NK-92 (cell line): Measurements from ENCODE around the gene MCOLN1.

ENCODE experiments used
- DNase-seq: peaks from one replicate; lab custom pipeline; 2025; ENCODE audit not compliant: unreplicated experiment; lab: John Stamatoyannopoulos, UW

Gene MCOLN1

DNA sequence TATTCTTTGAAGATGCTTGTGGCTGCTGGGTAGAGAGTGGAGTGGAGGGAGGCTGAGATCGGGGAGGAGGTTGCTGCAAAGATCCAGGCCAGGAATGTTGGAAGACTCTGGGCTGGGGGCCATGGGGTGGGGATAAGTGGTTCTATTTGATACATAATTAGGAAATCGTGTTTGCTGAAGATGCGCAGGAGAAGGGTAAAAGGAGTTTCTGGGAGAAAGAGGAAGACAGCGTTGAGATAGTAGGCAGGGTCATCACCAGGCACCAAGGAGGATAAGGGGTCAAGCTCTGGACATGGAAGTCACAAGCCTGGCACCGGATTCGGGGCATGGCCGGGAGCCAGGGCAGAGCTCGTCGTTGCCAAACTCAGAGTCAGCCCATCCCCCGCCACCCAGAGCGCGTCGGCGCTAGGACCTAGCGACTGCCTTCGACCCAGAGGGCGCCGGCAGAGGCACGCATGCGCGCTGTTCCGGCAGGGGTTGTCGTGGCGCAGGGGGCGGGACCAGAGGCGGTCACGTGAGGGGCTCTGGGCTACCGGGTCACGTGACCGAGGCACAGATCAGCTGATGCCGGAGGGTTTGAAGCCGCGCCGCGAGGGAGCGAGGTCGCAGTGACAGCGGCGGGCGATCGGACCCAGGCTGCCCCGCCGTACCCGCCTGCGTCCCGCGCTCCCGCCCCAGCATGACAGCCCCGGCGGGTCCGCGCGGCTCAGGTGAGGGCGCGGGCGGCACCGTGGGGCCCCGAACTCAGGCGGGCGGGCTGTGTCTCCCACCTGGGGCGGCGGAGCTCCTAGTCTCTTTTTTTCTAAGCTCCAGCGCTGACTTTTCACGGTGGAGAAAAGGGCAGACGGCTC lies at the start of gene MCOLN1:
Gene MCOLN1 (plus strand): TSS at position 553 of the 851 bp plus-strand sequence. CDS start 127 bp downstream, at position 680.
- peak; percentile 92 for DNase-seq

DNA sequence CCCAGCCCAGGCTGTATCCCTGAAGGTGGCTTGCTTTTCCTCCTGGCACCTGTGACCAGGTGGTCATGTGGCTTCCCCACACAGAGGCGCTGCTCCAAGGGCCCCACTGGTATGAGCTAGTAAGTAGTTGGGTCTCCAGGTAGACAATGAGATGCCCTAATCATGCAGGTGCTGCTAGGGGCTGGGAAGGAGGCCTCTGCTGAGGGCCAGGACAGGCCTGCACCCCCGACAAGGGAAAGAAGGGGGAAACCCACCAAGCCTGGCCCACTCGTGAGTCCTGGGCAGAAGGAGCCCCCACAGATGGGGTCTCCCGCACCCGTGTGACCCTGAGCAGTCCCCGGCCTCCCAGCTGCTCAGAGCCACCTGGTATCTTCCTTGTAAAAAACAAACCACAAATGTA lies 46.8 kb upstream of the MCOLN1 start:
- DNase-seq = no peak

DNA sequence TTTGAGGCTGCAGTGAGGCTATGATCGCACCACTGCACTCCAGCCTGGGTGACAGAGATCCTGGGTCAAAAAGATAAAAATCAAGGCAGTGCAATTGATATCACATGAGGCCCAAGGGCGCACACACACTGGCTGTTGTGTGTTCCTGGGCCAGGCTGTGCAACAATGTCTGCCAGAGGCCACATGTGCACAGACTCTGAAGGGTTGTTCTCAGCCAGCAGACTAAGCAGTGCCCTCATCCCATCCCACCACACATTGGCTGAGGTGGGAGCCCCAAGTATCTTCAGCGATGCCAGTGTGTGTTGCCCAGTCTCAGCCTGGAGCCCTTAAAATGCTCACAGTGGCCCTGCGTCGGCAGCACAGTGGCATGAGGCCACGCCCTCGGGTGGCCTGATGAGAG lies 46.2 kb upstream of the MCOLN1 start:
- no peak for DNase-seq

DNA sequence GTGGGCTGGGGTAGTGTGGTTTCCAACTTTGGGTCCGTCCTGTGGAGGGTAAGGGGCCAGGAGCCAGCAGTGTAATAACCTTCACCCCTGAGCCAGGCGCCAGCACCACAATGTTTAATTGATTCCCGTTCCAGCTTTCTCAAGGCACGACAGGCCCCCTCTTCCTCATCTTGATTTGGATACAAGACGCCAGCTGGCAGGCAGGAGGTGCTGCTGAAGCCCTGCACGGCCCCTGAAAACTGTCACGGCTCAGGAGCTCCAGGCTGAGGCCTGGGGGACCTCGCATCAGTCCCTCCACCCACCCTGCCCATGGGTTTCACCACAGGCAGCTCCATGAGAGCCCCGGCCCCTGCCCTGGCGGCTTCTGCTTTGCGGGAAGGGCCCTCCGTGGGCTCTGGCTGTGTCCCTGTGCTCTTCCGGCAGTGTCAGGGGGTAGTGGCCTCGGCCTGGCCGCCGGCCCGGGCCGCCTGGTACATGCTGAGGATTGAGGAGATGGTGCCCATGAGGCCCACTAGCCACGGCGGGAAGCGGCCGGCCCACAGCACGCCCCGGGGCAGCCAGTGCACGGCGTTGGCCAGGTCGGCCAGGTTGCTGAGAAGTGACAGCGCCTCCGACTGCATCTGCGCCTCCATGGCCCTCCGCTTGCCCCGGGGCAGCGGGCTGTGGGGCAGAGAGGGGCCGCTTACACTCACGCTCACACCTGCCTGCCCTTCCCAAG lies 45.5 kb upstream of the MCOLN1 start:
- DNase-seq = no peak

DNA sequence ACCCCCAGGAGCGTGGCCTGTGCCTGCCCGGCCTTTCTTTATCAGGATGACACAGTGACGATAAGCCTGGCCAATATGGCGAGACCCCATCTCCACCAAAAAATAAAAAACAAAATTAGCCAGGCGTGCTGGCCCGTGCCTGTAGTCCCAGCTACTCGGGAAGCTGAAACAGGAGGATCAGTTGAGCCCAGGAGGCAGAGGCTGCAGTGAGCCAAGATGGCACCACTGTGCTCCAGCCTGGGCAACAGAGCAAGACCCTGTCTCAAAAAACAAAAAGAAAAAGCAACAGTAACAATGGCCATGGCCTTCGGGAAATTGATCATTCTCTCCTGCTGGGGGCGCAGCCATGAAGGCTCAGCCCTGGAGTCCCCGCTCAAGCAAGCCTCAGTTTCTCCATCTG lies 44.7 kb upstream of the MCOLN1 start:
- no peak for DNase-seq

DNA sequence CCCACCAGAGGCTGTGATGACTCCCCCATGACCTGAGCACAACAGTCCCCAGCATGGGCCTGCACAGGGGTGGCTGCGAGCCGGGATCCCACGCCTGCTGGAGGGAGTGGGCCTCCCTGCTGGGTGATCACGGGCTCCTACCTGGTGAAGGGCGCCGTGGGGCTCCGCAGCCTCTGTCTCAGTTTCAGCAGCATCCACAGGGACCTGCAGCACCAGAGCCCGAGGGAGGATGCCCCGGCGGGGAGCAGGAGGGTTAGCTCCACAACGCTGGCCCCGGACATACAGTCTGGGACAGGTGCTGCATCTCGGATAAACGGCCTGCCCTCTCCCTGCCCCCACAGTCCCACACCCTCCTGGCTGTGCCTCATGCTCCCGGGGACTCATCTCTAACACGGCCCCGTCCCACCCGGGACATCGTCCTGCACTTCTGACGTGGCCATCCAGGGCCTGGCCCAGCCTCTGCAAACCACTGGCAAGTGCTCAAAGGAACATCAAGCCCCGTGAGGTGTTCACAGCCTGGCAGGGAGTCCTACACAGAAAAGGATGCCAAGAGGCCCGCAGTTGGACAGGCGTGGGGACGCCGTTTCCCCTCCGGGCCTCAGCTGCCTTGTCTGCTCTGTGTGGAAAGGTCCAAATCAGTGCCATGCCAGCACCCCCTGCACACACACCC lies 44.1 kb upstream of the MCOLN1 start:
- DNase-seq = no peak

DNA sequence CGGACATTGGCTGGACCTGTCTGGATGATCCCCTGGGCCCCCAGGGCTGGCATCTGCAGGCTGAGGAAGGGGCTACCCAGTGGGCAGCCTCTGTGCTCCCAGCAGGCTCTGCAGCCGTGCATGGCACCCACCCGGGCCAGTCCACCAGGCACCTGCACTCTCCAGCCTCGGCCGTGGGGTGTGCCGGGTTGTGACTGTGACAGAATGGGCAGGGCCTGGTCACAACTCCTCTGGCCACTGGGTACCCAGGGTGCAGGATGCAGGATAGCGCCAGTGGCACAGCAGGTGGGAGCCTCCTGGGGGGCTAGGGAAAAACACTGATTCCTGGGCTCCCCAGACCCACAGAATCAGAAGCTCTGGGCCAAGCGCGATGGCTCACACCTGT lies 43.6 kb upstream of the MCOLN1 start:
- no peak for DNase-seq

DNA sequence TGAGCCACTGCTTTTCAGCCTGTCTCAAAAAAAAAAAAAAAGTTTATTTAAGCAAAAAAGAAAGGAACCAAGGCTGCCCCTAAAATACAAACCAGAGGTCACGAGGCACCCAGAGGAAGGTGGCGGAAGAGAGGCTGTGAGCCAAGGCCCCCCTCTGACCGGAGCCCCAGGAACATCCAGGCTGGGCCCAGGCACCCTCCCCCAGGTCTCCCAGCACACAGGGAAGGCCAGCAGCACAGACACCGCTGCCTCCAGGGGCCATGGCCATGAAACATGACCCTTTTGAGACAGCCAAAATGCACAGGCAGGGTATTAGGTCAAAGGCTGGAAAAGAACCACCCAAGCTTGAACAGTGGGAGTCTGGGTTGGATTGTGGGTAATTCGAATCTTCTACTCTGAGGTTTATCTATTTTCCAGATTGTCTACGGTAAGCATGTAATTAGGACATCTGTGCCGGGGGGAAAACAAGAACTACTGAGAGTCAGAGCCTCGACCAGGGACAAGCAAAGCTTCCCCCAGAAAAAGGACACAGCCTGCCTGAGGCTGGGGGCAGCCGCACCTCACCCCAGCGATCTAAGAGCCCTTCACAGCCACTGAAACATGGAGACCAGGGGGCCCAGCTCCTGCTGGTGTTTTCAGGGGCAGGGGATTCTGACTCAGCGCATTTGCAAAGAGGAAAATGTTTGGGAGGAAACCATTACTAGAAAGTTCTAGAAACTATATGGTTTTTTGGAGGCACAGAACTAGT lies 42.0 kb upstream of the MCOLN1 start:
- no peak for DNase-seq

DNA sequence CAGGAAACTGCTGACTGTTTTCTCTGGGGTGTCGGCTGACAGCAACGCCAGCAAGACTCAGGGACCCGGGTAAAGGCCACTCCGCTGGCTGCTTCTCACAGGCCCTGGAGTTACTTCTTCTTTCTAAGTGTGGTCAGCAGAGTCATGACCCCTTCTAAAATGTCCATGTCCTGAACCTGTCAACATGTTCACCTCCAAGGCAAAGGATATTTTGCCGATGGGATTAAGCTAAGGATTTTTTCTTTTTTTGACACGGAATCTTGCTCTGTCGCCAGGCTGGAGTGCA lies 41.5 kb upstream of the MCOLN1 start:
- DNase-seq = no peak

DNA sequence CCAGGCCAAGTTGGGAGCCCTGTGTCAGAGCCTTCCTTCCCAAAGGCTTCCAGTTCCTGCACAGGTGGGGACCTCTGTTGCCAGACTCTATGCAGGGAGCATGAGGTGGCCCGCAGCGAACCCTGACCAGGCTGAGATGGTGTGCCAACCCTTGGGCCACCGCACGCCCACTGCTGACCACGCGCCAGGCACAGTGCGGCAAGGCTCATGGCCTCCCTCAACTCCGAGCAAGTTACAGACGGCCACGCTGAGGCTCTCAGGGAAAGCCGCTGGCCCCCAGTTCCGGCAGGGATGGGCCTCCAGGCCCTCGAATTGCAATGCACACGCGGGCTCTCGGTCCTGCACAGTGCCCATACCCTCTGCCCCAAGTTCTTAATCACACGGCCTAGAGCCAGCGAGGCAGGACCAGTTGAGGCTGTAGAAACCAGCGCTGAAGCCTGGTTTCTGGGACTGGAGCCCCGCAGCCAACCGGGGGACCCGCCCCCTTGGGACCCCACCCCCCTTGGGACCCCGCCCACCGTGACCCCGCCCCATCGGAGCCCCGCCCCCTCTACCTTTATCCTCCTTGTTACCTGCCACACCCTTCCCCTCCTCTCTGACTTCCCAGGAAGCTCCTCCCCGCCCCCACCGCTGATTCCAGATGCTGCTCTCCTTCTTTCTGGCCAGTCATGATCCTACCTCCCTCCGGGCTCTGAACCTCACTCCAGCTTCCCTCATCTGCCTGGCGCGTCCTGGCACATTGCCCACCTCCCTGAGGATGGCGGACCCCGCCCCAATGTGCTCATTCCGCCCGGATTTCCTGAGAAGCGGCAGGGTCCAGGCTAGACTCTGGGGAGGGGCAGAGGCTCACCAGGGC lies 39.6 kb upstream of the MCOLN1 start:
- no peak for DNase-seq

DNA sequence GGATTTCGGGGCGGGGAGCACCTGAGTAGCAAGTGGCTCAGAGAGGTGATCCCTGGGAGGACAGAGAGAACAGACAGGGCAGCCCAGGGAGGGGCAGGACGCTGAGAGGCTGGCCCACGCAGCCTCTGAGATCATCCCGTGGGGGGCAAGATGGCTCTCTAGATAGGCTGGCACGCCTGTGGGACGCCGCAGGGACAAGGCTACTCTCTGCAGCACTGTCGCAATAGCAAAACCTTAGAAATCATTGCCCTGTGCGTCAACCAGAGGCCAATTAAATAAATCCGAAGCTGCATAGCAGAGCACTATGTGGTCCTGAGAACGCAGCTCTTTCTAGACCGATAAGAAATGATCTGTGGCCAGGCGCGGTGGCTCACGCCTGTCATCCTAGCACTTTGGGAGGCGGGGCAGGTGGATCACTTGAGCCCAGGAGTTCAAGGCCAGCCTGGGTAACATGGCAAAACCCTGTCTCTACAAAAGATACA lies 38.7 kb upstream of the MCOLN1 start:
- no peak for DNase-seq

DNA sequence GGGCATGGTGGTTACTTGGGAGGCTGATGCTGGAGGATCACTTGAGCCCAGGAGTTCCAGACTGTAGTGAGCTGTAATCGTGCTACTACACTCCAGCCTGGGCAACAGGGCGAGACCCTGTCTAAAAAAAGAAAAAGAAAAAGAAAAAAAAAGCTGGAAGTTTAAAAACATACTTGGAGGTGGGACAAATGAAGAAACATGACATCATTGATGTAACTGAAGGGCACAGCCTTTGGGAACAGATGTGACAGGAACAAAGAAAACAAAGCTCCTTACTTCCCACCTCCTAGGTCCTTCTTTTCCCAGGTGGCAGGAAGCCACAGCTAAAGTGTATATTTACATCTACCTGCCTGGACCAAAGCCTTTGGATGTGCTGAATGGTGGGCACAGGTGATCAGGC lies 35.5 kb upstream of the MCOLN1 start:
- no peak for DNase-seq

DNA sequence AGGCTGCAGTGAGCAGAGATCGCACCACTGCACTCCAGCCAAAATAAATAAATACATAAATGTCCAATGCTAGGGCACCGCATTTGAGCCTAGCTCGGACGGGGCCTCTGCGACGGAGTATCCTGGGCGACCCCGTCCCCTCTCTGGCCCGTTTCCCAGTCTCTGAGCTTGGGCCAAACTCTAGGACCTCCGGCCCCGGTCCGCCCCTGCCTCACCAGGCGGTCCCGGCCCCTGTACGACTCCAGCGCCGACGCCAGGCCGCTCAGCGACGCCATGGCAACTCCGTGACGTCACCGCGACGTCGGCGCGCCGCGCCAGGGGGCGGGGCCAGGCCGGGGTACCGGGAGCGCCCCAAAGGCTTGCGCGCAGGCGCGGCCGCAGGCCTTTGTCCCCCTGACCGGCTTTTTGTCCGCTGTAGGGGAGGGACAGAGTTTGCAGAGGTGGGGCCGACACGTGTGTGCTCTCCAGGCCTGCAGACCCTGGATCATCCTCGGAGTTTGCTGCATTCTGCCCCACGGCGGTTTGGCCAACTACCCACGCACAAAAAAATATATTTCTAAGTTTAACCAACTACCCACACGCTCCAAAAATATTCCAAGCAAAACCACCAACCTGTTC lies 33.6 kb upstream of the MCOLN1 start, which contains the start of gene PEX11G:
Gene PEX11G (minus strand): TSS at position 300 of the 618 bp plus-strand sequence. CDS start 25 bp downstream, at position 275.
- DNase-seq = no peak

DNA sequence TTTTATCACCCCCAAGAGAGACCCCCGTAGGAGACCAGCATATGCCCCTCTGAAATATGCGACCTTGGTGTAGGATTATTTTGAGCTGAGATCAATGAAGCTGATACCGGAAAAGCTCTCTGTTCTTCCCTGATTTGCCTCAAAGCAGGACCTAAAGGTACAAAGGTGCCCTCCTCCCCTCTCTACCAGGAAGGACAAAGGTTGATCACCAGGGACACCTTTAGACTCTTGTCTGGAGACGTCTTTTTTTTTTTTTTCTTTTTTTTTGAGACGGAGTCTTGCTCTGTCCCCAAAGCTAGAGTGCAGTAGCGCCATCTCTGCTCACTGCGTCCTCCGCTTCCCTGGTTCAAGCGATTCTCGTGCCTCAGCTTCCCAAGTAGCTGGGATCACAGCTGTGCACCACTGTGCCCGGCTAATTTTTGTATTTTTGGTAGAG lies 32.8 kb upstream of the MCOLN1 start:
- no peak for DNase-seq

DNA sequence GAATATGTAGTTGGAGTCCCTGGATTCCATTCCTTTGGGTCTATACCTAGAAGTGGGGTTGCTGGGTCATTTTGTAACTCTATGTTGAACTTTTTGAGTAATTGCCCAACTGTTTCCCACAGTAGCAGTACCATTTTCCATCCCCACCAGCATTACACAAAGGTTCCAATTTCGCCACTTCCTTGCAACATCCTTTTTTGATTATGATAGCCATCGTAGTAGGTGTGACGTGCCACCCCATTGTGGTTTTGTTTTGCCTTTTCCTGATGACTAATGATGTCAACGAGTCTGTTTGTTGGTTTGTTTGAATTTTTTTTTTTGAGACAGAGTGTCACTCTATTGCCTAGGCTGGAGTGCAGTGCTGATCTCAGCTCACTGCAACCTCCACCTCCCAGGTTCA lies 30.3 kb upstream of the MCOLN1 start:
- DNase-seq = no peak

DNA sequence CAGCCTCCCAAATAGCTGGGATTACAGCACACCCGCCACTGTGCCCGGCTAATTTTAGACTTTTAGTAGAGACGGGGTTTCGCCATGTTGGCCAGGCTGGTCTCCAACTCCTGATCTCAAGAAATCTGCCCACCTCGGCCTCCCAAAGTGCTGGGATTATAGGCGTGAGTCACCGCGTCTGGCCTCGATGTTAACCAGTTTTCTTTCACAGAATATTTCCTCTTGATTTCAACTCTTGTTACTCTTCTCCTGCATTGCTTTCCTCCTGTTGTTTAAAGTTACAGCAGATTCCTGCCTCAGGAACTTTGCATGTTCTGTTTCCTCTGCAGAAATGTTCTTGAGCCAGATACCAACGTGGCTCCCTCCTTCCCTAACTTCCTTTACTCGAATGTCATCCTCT lies 29.9 kb upstream of the MCOLN1 start:
- no peak for DNase-seq

DNA sequence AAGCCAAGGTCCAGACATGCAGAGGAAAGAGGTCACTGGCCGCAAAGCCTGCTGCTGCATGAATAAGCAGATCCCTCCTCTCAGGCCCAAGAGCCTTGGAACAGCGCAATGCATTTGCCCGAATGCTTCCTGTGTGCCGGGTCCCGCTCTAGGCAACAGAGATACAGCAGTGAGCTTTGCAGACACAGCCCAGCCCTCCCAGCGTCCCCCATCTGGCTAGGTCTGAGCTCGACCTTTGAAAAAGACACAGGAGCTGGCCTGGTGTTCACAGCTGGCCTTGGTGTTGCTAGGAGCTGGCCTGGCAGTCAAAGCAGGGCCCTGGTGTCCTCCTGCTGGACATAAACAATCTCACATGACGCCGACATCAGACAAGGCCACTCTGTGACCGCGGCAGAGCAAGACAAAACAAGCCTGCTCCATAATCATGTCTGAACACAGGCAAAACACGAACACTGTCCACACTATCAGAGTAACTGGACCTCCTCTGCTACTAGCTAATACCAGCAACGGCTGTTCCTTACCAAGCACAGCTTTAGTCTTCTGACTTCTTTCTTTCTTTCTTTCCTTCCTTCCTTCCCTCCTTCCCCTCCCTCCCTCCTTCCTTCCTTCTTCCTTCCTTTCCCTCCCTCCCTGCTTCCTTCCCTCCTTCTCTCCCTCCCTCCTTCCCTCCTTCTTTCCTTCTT lies 27.9 kb upstream of the MCOLN1 start:
- DNase-seq = no peak

DNA sequence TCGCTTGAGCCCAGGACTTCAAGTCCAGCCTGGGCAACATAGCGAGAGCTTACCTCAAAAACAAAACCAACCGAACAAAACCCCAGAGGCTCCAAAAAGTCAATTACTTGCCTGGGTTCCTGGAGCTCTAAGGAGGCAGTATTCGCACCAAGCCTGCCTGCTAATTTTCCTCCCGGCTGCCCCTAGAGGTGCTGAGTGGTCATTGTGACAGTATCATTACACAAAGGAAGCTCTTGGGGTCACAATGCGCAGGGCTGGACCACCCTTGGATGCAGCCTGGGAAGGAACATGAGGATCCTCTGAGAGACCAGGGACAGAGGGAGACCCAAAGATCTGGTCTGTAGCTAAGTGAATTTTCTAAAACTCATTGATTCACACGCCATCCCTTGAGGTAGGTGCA lies 25.1 kb upstream of the MCOLN1 start:
- DNase-seq = no peak

DNA sequence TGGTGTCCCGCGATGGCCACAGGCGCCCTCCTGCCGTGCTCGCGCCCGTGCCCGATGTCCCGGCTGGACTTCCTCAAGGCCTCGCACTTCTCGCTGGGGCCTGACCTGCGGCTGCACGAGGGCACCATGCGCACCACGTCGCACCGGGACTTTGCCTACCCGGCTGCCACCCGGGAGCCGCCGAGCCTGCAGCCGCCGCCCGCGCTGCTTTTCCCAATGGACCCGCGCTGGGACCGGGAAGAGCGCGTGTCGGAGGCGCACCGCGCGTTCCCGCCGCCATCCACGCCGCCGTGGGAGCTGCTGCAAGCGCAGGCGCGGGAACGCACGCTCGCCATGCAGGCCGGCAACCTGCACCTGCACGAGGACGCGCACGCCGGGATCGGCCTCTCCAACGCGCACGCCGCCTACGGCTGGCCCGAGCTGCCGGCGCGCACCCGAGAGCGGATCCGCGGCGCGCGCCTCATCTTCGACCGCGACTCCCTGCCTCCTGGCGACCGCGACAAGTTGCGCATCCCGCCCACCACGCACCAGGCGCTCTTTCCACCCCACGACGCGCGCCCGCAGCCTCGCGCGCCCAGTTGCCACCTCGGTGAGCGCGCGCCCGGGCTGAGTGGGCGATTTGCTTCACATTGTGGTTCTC lies 21.5 kb upstream of the MCOLN1 start:
- DNase-seq = no peak
